ENCODE data around the gene MYL10.

The MYL10 gene

GRCh38 chr7:101629171-101629570, at the start of gene MYL10:
MYL10 (minus strand) TSS chr7:101629296; CDS start chr7:101629118, 178 bp downstream.
- no peak for FAIRE-seq

DNA sequence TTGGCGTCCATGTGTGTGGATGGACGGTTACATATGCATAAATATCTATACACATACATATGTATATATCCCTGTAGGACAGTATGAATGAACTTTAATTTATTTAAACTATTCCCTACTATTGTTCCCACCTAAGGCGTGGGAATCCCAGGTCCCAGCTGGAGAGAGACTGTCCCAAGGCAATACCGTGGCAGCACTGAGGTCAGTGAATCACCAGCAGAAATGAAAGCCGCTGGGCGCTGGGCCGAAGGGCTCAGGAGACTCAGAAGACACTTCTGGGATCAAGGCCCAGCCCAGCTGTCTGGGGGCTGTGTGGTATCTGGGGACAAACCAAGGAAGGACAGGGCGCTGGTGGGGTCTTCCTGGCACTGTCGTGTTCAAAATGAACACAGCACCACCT, 49.6 kb upstream of the MYL10 start:
- FAIRE-seq = no peak

DNA sequence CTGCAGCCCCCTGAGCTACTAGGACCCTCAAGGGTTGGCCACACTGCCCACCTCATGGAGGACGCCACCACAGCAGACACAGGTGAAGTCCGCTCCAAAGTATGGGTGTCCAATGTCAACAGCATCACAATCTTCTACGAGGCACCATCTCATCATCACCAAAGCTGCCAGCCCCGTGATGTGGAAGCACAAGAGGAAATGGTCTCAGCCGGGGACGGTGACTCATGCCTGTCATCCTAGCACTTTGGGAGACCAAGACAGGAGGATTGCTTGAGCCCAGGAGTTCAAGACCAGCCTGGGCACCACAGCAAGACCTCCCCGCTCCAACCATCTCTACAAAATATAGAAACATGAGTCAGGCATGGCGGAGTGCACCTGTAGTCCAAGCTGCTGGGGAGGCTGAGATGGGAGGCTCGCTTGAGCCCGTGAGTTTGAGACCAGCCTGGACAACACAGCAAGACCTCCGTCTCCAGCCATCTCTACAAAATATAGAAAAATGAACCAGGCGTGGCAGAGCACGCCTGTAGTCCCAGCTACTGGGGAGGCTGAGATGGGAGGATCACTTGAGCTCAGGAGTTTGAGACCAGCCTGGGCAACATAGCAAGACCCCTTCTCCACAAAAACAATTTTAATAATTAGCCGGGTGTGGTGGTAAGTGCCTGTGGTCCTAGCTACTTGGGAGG, 48.8 kb upstream of the MYL10 start:
- FAIRE-seq = no peak

DNA sequence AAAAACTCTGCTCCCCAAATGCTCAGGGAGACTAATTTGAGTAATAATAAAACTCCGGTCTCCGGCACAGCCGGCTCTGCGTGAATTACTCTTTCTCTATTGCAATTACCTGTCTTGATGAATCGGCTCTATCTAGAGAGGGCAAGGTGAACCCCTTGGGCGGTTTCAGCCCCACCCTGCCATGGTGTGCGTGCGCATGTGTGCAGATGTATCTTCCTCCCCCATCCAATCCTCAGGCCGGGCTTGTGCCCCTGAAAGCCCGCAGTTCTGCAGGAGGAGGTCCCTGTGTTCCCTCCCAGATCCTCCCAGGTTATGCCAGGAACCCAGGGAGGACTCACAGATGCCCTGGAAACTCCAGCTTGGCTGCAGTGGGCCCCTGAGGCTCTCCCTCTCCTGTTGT, 48.3 kb upstream of the MYL10 start:
- no peak for FAIRE-seq

- no peak for FAIRE-seq
Measured at GRCh38 chr7:101676956-101677355, 47.9 kb upstream of the MYL10 start.

DNA sequence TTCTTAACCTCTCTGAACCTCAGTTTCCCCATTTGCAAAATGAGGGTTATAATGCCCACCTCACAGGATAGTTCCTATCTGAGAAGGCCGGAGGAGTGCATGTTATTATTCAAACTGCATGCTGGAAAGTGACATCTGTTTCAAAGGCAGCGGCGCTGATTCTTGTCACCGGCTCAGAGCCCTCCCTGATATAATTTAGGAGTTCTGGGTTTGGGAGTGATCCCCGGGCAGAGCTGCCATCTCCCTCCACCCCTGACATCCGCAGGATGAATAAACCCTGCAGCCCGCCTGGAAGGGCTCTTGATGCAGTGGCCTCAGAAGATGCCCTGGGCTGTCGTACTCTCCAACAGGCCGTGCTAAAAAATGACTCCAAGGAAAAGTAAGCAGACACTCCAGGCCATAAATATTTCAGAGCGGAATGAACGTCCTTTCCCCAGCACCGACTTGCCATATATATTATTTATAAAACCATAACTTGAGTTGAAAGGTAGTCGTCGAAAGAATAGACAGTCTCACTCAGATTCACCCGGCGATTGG, 47.0 kb upstream of the MYL10 start:
- no peak for FAIRE-seq

DNA sequence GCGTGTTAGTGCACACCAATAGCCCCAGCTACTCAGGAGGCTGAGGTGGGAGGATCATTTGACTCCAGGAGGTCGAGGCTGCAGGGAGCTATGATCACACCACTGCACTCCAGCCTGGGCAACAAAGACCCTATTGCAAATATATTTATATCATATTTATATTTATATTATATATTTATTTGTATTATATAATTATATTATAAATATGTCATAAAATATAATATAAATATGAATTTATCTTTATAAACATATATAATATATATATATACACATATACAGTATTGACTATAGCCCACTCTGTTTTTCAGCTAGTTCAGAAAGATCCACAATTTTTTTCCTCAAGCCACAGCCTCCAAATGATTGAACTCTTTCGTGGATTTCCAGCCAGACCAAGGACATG, 45.3 kb upstream of the MYL10 start:
- no peak for FAIRE-seq

DNA sequence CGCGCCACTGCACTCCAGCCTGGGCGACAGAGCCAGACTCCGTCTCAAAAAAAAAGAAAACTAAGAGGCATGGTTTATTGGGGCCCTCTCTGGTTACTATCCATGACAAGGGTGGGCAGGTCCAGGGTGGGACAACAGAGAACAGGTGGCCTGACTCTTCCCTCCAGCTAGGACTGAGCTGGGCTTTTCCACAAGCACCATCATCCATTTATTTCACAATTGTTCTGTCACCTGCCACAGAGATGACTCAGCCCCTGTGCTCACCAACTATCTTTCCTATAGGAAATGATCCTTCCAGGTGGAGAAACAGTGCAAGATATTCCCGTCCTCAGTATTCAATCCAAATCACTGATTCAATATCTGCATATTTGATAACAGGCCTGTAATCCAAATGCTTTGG, 44.9 kb upstream of the MYL10 start:
- FAIRE-seq = no peak

GRCh38 chr7:101673315-101673714, 44.2 kb upstream of the MYL10 start:
- FAIRE-seq = no peak

GRCh38 chr7:101671371-101672356, 42.6 kb upstream of the MYL10 start:
- no peak for FAIRE-seq

GRCh38 chr7:101669307-101669706, 40.2 kb upstream of the MYL10 start:
- FAIRE-seq = no peak

DNA sequence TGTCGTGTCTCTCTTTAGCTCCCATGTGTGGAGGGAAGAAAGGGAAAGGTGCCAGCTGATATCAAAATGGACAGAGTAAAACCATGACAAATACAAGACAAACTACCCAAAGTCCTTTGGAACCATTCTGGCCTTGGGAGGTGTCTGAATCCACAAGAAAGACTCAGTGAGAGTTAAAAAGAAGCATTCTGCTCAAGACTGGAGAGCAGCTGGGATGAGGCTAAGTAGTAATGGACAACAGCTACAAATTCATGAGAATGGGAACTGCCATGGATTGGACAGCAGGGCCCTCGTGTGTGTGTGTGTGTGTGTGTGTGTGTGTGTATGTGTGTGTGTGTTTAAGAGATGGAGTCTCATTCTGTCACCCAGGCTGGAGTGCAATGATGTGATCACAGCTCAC, 39.6 kb upstream of the MYL10 start:
- FAIRE-seq = no peak

DNA sequence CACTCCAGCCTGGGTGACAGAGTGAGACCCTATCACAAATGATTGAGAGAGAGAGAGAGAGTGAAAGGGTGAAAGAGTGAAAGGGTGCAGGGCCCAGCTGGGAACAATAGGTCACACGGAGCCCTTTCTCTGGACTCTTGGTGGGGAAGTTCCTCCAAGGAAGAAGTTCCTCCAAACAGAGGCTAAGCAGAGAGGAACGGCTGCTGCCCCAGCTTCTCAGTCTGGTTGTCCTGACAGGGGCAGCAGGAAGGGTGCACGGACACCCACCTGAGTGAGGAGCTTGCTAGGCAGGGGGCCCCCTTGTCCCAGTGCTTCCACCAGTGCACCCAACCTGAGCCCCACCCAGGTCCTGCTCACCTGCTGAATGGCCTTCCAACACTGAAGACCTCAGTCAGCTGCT, 38.8 kb upstream of the MYL10 start:
- no peak for FAIRE-seq

GRCh38 chr7:101667399-101667798, 38.3 kb upstream of the MYL10 start:
- no peak for FAIRE-seq

DNA sequence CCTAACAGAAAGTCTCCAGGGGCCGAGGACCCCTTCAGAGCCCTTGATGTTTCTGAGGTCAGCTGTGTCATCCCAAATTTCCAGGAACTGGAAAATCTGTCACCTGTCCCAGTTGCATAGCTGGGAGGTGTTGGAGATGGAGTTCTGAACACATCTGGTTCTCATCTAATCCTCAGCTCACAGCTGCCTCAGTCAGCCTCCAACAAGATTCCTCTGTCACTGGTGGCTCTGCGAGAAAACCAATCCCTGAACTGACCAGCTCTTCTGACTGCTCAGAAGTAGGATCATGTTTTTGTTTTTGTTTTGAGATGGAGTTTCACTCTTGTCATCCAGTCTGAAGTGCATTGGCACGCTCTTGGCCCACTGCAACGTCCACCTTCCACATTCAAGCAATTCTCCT, 37.6 kb upstream of the MYL10 start:
- no peak for FAIRE-seq

GRCh38 chr7:101666293-101666692, 37.2 kb upstream of the MYL10 start:
- no peak for FAIRE-seq

GRCh38 chr7:101664893-101665471, 35.9 kb upstream of the MYL10 start:
- no peak for FAIRE-seq

GRCh38 chr7:101664436-101664835, 35.3 kb upstream of the MYL10 start:
- no peak for FAIRE-seq

- FAIRE-seq = no peak
Measured at GRCh38 chr7:101663747-101664146, 34.7 kb upstream of the MYL10 start.

GRCh38 chr7:101662447-101662998, 33.4 kb upstream of the MYL10 start:
- FAIRE-seq = no peak

GRCh38 chr7:101659706-101660105, 30.6 kb upstream of the MYL10 start:
- no peak for FAIRE-seq

DNA sequence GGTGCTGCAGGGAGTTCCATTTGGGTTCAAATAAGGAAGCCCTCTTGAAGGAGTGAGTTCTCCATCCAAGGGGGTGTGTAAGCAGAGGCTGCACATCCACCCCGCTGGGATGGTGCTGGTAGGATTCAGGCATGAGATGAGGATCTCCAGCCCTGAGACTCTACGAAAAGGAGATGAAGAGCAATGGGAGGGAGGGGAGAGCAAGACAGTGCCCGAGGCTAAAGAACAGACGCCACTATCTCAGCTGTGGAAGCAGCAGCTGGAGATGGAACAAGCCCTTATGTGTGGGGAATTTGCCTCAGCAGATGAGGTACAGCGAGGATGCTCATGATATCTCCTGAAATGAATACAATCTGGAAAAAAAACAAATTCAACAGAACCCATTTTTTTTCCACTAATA, 28.1 kb upstream of the MYL10 start:
- no peak for FAIRE-seq

DNA sequence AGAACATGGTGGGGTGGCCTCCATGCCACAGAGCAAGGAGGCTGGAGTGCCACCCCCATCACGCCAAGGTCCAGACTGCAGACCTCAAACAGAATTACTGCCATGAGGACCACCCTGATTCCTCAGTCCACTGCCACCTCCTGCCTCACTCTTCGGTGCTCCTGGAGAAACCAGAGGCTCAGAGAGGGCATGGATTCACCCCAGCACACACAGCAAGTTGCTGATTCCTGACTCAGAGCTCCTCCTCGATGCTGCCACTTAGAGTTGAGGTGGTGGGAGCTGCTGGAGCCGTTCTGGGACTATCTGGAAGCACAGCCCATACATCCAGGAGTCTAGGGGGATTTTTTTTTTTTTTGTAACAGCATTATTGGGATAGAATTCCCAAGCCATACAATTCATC, 22.0 kb upstream of the MYL10 start:
- FAIRE-seq = no peak

Data from endometrium (tissue), 2 donors.